Small intestine (tissue), 4 donors: Measurements from ENCODE around the gene HSPA6. TPM values are rescaled to one million over a fixed set of nuclear protein-coding genes. Genes with fewer than 3 reads are reported as not detected.

Source experiments
- polyA plus RNA-seq, 4 donors: library from polyadenylated mRNA; stranded (reverse) in 3 of 4; unstranded in 1 of 4; fragments of 200-250 nt in 3 of 4; fragments of 120-200 nt in 1 of 4; gene quantifications; one replicate each; pipeline versions ENCODE4 v1.2.1 to v1.2.3, GENCODE V29; 2013
- donor health status: healthy with polysubstance abuse.
- donor health status: Bipolar disorder and iron deficiency.
- donor health status: healthy.

HSPA6 gene
- polyA plus RNA-seq, 4 donors: 0.22 to 1.6 (median 0.72) TPM

Other genes with a start within 250 kb of the HSPA6 start
- 1 to 10 TPM in 2 of 4 donors, under 1 TPM in 2; 0.27 to 4.0 (median 2.1) TPM for gene MPZ, start 214.6 kb upstream of the HSPA6 start, polyA plus RNA-seq
- gene SDHC, start 210.2 kb upstream of the HSPA6 start, polyA plus RNA-seq: 100 to 1,000 TPM; 175 to 262 (median 211) TPM
- under 1 TPM in 1 of 4 donors, not detected in 3; 0.21 TPM for gene CFAP126, start 156.7 kb upstream of the HSPA6 start, polyA plus RNA-seq
- gene FCGR2A, start 19.1 kb upstream of the HSPA6 start, polyA plus RNA-seq: 10 to 100 TPM in 1 of 4 donors, 1 to 10 TPM in 3; 1.1 to 18.7 (median 3.8) TPM
- gene FCGR3A, start 25.3 kb downstream of the HSPA6 start, polyA plus RNA-seq: 10 to 100 TPM in 1 of 4 donors, 1 to 10 TPM in 3; 1.3 to 19.5 (median 2.4) TPM
- gene FCGR3B, start 106.6 kb downstream of the HSPA6 start, polyA plus RNA-seq: under 1 TPM; 0.12 to 0.54 (median 0.25) TPM
- 10 to 100 TPM in 1 of 4 donors, under 1 TPM in 2, not detected in 1; 0.07 to 12.3 (median 0.54) TPM for gene FCGR2B, start 138.6 kb downstream of the HSPA6 start, polyA plus RNA-seq
- 1 to 10 TPM in 1 of 4 donors, under 1 TPM in 1, not detected in 2; 0.21 to 1.4 TPM for gene FCRLA, start 182.7 kb downstream of the HSPA6 start, polyA plus RNA-seq
- under 1 TPM in 2 of 4 donors, not detected in 2; 0.34 to 0.96 TPM for gene FCRLB, start 197.0 kb downstream of the HSPA6 start, polyA plus RNA-seq
- gene DUSP12, start 225.2 kb downstream of the HSPA6 start, polyA plus RNA-seq: 10 to 100 TPM in 3 of 4 donors, 1 to 10 TPM in 1; 9.4 to 28.9 (median 22.3) TPM
- gene ATF6, start 241.8 kb downstream of the HSPA6 start, polyA plus RNA-seq: 10 to 100 TPM in 1 of 4 donors, 1 to 10 TPM in 3; 2.7 to 19.6 (median 6.1) TPM